ENCODE results near the gene COMMD2.
A peak's percentile ranks its signal among the peaks of the same experiment; 100 is the strongest.

COMMD2 gene

GRCh38 chr3:149703466-149703865, 48.8 kb downstream of the COMMD2 start:
- Histone ChIP-seq H3K36me3 (ENCODE audit: control insufficient read depth, insufficient read depth, low read length) (no peaks in the 10 kb centered on the region), H3K27ac (ENCODE audit: low read depth, low read length, severe bottlenecking) (no peak overlapping the region), H3K4me1 (ENCODE audit: control insufficient read depth, insufficient read depth, low read length, poor library complexity, severe bottlenecking) (peaks cover 11% of the 10 kb centered on the region), H3K4me3 (ENCODE audit: extremely low read depth, insufficient read depth, low read length, poor library complexity, severe bottlenecking) (no peak overlapping the region), H3K9me3 (ENCODE audit: control insufficient read depth, low read length) (peaks cover 5% of the 10 kb centered on the region)
- 94% methylated on average over 2 of the region's 2 CpGs; no CpG with 5 or more reads in 1 of the 2 experiments for WGBS, 2 experiments (ENCODE audit: insufficient coverage in 2 of 2)

GRCh38 chr3:149702691-149703441, 49.4 kb downstream of the COMMD2 start:
- Histone ChIP-seq H3K27ac (ENCODE audit: low read depth, low read length, severe bottlenecking) (peak overlapping the region; percentile 72), H3K36me3 (ENCODE audit: control insufficient read depth, insufficient read depth, low read length) (no peaks in the 10 kb centered on the region), H3K4me3 (ENCODE audit: extremely low read depth, insufficient read depth, low read length, poor library complexity, severe bottlenecking) (no peak overlapping the region), H3K4me1 (ENCODE audit: control insufficient read depth, insufficient read depth, low read length, poor library complexity, severe bottlenecking) (peaks cover 11% of the 10 kb centered on the region), H3K9me3 (ENCODE audit: control insufficient read depth, low read length) (peaks cover 11% of the 10 kb centered on the region)
- 49 to 90% methylated on average over 2 to 3 of the region's 4 CpGs for WGBS, 2 experiments (ENCODE audit: insufficient coverage in 2 of 2)

- no CpG with 5 or more reads among the region's 1 CpG for WGBS, 2 experiments (ENCODE audit: insufficient coverage in 2 of 2)
- no peak overlapping the region for H3K27ac ChIP-seq (ENCODE audit: low read depth, low read length, severe bottlenecking)
- H3K4me1 ChIP-seq (ENCODE audit: control insufficient read depth, insufficient read depth, low read length, poor library complexity, severe bottlenecking) = peaks cover 11% of the 10 kb centered on the region
- no peak overlapping the region for H3K4me3 ChIP-seq (ENCODE audit: extremely low read depth, insufficient read depth, low read length, poor library complexity, severe bottlenecking)
- no peaks in the 10 kb centered on the region for H3K36me3 ChIP-seq (ENCODE audit: control insufficient read depth, insufficient read depth, low read length)
- peaks cover 17% of the 10 kb centered on the region for H3K9me3 ChIP-seq (ENCODE audit: control insufficient read depth, low read length)
These were observed 50.3 kb downstream of the COMMD2 start for GRCh38 chr3:149701977-149702350.

- Histone ChIP-seq H3K4me3 (ENCODE audit: extremely low read depth, insufficient read depth, low read length, poor library complexity, severe bottlenecking) (no peak overlapping the region), H3K36me3 (ENCODE audit: control insufficient read depth, insufficient read depth, low read length) (no peaks in the 10 kb centered on the region), H3K27ac (ENCODE audit: low read depth, low read length, severe bottlenecking) (no peak overlapping the region), H3K4me1 (ENCODE audit: control insufficient read depth, insufficient read depth, low read length, poor library complexity, severe bottlenecking) (peaks cover 11% of the 10 kb centered on the region), H3K9me3 (ENCODE audit: control insufficient read depth, low read length) (peaks cover 17% of the 10 kb centered on the region)
- 82 to 93% methylated on average over 5 to 6 of the region's 12 CpGs for WGBS, 2 experiments (ENCODE audit: insufficient coverage in 2 of 2)
These were observed 50.9 kb downstream of the COMMD2 start for GRCh38 chr3:149701206-149701976.

Data from mesodermal cell (in vitro differentiated cells).